Measurements from ENCODE around the gene ERCC5.

DNA sequence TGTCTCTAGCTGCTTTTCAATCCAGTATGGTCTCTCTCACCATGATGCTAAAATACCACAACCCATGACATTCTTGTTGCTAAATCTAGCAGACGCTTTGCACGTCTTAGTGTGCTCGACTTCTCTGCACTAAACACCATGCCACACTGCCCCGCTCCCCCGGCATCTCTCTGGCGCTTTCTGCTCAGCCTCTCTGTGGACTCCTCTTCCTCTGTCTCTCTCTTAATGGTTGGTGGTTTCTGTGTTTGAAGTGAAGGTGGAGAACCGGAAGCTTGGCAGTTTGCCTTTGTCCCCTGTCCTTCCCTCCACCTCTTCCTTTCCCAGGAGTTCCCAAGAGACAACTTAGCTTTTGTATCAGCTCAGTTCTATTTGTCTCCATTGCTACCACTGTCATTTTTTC, 8.8 kb downstream of the ERCC5 start:
- TF ChIP-seq EP300 (IDR thresholded peaks at IDR 0.05; ENCODE audit: borderline replicate concordance in 1 of 2, low read depth in 2 of 2, low read length in 2 of 2): no peak
- TF ChIP-seq CTCF (IDR thresholded peaks at IDR 0.05; ENCODE audit: control extremely low read depth in 1 of 3, insufficient read depth in 1 of 3, low read depth in 1 of 3, low read length in 3 of 3): no peak
- no peak for TF ChIP-seq RAD21 (IDR thresholded peaks at IDR 0.05 in 1 of 2, conservative IDR thresholded peaks at IDR 0.05 in 1 of 2; ENCODE audit: low read depth in 2 of 2, low read length in 2 of 2)
- no peak for TF ChIP-seq POLR2A (IDR thresholded peaks at IDR 0.05; ENCODE audit: control extremely low read depth in 1 of 2, low read depth in 2 of 2, low read length in 2 of 2)
